Parathyroid adenoma (tissue), 2 donors: ENCODE results near the gene IRF1.

Experiments
- H2AFZ ChIP-seq: fragments of 300-600 bp; sonication (generic); one replicate; pipeline ENCODE4 v1.7.0; 2017; ENCODE audit warnings: antibody characterized with exemption, mild to moderate bottlenecking
- H3K27ac ChIP-seq: fragments of 300-600 bp; sonication (generic); one replicate; pipeline ENCODE4 v1.7.0; 2017
- H3K27me3 ChIP-seq: fragments of 300-600 bp; sonication (generic); one replicate; pipeline ENCODE4 v1.7.0; 2017; ENCODE audit warnings: low read length; ENCODE audit not compliant: control insufficient read depth, insufficient read depth
- H3K36me3 ChIP-seq: fragments of 300-600 bp; sonication (generic); one replicate; pipeline ENCODE4 v1.7.0; 2017; ENCODE audit warnings: low read length; ENCODE audit not compliant: control insufficient read depth, insufficient read depth
- H3K4me1 ChIP-seq: fragments of 300-600 bp; sonication (generic); one replicate; pipeline ENCODE4 v1.7.0; 2017; ENCODE audit warnings: control low read depth
- H3K4me2 ChIP-seq: fragments of 300-600 bp; sonication (generic); one replicate; pipeline ENCODE4 v1.7.0; 2017; ENCODE audit warnings: low read length
- H3K4me3 ChIP-seq: fragments of 300-600 bp; sonication (generic); one replicate; pipeline ENCODE4 v1.7.0; 2017; ENCODE audit warnings: low read depth, low read length
- H3K79me2 ChIP-seq: fragments of 300-600 bp; sonication (generic); one replicate; pipeline ENCODE4 v1.7.0; 2017; ENCODE audit warnings: control low read depth
- H3K9ac ChIP-seq: fragments of 300-600 bp; sonication (generic); one replicate; pipeline ENCODE4 v1.7.0; 2017; ENCODE audit warnings: mild to moderate bottlenecking
- H3K9me3 ChIP-seq: fragments of 300-600 bp; sonication (generic); one replicate; pipeline ENCODE4 v1.7.0; 2017; ENCODE audit warnings: low read length; ENCODE audit not compliant: control insufficient read depth
- CTCF ChIP-seq: fragments of 300-600 bp; sonication (generic); IDR thresholded peaks from one replicate; pipeline ENCODE4 v1.7.0; 2017; ENCODE audit warnings: antibody characterized with exemption, mild to moderate bottlenecking
- donor health status: primary hyperparathyroidism.

Gene IRF1

DNA sequence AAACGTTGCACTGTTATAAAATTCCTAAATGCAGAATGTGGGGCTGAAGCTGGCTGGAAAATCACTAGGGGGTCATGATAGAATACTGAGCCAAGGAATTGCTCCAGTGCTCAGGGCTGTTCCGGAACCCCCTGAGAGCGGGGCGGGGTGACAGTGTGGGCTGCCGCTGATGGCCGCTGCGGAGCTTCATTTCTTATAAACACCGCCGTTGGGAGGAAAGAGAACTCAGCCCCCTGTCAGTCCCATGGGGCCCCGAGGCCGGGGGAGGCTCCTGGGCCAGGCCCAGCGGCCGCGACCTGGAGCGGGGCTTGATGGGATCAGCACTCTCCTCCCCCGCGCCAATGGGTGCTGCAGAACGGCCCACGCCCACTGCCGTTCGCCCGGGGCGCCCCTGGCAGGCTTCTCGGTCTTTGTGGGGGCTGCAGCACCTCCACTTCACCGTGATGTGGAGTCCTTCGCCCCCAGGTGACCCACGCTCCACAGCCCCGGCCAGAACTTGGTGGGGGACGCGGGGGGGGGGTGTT lies 5.2 kb upstream of the IRF1 start:
- Histone ChIP-seq H3K27me3 (no peaks in the 10 kb centered on the region), H2AFZ (peak overlapping the region; percentile 96), H3K9me3 (no peaks in the 10 kb centered on the region), H3K4me3 (peak overlapping the region; percentile 50), H3K27ac (peak overlapping the region; percentile 81), H3K36me3 (no peaks in the 10 kb centered on the region), H3K9ac (peak overlapping the region; percentile 49), H3K4me2 (peak overlapping the region; percentile 76), H3K4me1 (peaks cover 17% of the 10 kb centered on the region), H3K79me2 (no peaks in the 10 kb centered on the region)
- TF ChIP-seq CTCF, result no peak

GRCh38 chr5:132493821-132494220 lies 3.2 kb upstream of the IRF1 start:
- Histone ChIP-seq H3K4me1 (peaks cover 17% of the 10 kb centered on the region), H3K4me3 (no peak overlapping the region), H3K9me3 (no peaks in the 10 kb centered on the region), H3K4me2 (no peak overlapping the region), H3K27ac (no peak overlapping the region), H3K27me3 (no peaks in the 10 kb centered on the region), H2AFZ (no peak overlapping the region), H3K9ac (no peak overlapping the region), H3K79me2 (peaks cover 4% of the 10 kb centered on the region), H3K36me3 (no peaks in the 10 kb centered on the region)
- TF ChIP-seq CTCF, result no peak

GRCh38 chr5:132493241-132493640 lies 2.7 kb upstream of the IRF1 start:
- no peaks in the 10 kb centered on the region for H3K9me3 ChIP-seq
- H3K4me1 ChIP-seq, result peaks cover 12% of the 10 kb centered on the region
- H2AFZ ChIP-seq, result no peak overlapping the region
- no peaks in the 10 kb centered on the region for H3K27me3 ChIP-seq
- H3K36me3 ChIP-seq, result no peaks in the 10 kb centered on the region
- no peak for TF ChIP-seq CTCF
- H3K79me2 ChIP-seq, result peaks cover 5% of the 10 kb centered on the region
- H3K9ac ChIP-seq, result no peak overlapping the region
- no peak overlapping the region for H3K27ac ChIP-seq
- H3K4me2 ChIP-seq, result no peak overlapping the region
- H3K4me3 ChIP-seq, result no peak overlapping the region

- Histone ChIP-seq H3K9me3 (no peaks in the 10 kb centered on the region), H3K36me3 (no peaks in the 10 kb centered on the region), H3K79me2 (peaks cover 5% of the 10 kb centered on the region), H3K27me3 (no peaks in the 10 kb centered on the region), H3K4me3 (no peak overlapping the region), H2AFZ (no peak overlapping the region), H3K27ac (no peak overlapping the region), H3K4me1 (peaks cover 6% of the 10 kb centered on the region), H3K4me2 (no peak overlapping the region), H3K9ac (no peak overlapping the region)
- no peak for TF ChIP-seq CTCF
These were observed 2.0 kb upstream of the IRF1 start for GRCh38 chr5:132492386-132493125.
